ENCODE data around the gene HECTD2. TPM values are rescaled to one million over a fixed set of nuclear protein-coding genes. Genes with fewer than 3 reads are reported as not detected.
"Not testable (repeated sequence)": the region's sequence is repeated elsewhere in the genome, so short reads cannot be mapped to it uniquely, and the experiment has no call there.

HECTD2 gene, protein sequence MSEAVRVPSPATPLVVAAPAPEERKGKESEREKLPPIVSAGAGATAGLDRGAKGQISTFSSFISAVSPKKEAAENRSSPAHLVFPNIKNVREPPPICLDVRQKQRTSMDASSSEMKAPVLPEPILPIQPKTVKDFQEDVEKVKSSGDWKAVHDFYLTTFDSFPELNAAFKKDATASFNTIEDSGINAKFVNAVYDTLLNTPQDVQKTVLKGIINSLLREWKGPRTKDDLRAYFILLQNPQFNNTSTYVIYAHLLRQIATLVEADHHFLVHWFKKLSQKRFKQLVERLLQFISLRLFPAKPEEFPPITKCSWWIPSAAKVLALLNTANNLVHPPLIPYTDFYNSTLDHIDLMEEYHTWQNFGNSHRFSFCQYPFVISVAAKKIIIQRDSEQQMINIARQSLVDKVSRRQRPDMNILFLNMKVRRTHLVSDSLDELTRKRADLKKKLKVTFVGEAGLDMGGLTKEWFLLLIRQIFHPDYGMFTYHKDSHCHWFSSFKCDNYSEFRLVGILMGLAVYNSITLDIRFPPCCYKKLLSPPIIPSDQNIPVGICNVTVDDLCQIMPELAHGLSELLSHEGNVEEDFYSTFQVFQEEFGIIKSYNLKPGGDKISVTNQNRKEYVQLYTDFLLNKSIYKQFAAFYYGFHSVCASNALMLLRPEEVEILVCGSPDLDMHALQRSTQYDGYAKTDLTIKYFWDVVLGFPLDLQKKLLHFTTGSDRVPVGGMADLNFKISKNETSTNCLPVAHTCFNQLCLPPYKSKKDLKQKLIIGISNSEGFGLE
- total RNA-seq: 1 to 10 TPM; 4.2 to 7.1 (median 6.2) TPM

DNA sequence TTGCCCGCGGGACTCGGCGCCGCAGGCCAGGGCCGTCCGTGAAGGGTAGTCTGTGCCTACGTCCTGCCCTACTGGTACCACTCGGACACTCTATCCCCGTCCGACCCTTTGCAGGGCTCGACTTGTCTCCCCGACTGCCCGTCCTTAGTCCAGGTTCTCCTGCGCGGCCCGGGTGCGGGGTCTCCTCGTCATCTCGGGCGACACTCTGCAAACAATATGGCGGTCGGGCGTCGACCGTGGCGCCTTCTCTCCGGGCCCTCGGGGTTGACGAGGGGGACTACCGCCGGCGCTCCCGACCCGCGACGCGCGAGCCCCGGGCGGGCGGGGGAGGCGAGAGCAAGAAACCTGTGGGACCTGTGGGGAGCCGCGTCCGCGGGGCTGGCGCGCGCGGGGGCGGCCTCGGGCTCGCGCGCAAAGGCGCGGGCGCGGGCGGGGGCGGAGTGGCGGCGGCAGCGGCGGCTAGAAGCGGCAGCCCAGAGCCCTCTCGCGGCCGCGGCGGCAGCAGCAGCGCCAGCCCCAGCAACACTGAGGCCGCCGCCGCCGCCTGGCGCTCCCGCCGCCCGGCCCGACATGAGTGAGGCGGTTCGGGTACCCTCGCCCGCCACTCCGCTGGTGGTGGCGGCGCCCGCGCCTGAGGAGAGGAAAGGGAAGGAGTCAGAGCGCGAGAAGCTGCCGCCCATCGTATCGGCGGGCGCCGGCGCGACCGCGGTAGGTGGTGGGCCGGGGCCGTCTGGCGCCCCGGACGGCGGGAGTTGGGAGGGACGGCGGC lies at the start of gene HECTD2:
TSS of gene HECTD2 (plus strand) at position 476 of the 769 bp plus-strand sequence. CDS start at position 571, 95 bp downstream.
- intact Hi-C loops (cut with DNase I; ENCODE audit: low total_unique reads): no loop called here
- TF ChIP-seq POLR2A (IDR thresholded peaks at IDR 0.05): peak in 1 of 2 donors; percentile 8
- TF ChIP-seq, protein P1, sequence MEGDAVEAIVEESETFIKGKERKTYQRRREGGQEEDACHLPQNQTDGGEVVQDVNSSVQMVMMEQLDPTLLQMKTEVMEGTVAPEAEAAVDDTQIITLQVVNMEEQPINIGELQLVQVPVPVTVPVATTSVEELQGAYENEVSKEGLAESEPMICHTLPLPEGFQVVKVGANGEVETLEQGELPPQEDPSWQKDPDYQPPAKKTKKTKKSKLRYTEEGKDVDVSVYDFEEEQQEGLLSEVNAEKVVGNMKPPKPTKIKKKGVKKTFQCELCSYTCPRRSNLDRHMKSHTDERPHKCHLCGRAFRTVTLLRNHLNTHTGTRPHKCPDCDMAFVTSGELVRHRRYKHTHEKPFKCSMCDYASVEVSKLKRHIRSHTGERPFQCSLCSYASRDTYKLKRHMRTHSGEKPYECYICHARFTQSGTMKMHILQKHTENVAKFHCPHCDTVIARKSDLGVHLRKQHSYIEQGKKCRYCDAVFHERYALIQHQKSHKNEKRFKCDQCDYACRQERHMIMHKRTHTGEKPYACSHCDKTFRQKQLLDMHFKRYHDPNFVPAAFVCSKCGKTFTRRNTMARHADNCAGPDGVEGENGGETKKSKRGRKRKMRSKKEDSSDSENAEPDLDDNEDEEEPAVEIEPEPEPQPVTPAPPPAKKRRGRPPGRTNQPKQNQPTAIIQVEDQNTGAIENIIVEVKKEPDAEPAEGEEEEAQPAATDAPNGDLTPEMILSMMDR (IDR thresholded peaks at IDR 0.05): no peak

DNA sequence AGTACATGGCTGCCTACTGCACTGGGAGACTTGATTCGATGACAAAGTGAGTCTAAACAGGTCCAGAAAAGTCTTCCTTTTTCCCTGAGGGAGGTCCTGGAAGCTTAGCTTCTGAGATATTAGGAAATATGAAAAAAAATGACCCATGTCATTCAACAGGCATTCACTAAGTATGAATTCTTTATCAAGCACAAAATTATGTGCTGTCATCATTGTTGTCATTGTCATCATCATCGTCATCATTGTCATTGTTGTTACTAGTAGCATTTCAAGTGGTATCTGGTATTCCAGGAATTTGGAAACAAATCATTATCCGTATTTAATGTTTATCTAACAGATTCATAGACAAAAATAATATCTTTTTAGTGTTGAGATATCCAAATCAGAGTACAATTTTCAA lies 49.7 kb upstream of the HECTD2 start:
- intact Hi-C loops (cut with DNase I; ENCODE audit: low total_unique reads): no loop called here
- no peak for DNase-seq (ENCODE audit: low spot score in 2 of 2)
- WGBS, 2 donors: 76 to 82% methylated on average over 3 of the region's 3 CpGs
- TF ChIP-seq POLR2A (IDR thresholded peaks at IDR 0.05): no peak
- TF ChIP-seq, protein P1 (IDR thresholded peaks at IDR 0.05): no peak
- no peak overlapping the region for H3K4me3 ChIP-seq (ENCODE audit: low read depth, poor library complexity, severe bottlenecking)

More for the DNA sequence above, at the start of gene HECTD2:
- 0 to 1% methylated on average over 56 to 65 of the region's 111 CpGs for whole genome bisulfite sequencing, 2 donors
- DNase-seq (ENCODE audit: low spot score in 2 of 2): peak; percentile 49 to 94
- peak within 1 kb of the TSS; percentile 86 for H3K4me3 ChIP-seq (ENCODE audit: low read depth, poor library complexity, severe bottlenecking)

DNA sequence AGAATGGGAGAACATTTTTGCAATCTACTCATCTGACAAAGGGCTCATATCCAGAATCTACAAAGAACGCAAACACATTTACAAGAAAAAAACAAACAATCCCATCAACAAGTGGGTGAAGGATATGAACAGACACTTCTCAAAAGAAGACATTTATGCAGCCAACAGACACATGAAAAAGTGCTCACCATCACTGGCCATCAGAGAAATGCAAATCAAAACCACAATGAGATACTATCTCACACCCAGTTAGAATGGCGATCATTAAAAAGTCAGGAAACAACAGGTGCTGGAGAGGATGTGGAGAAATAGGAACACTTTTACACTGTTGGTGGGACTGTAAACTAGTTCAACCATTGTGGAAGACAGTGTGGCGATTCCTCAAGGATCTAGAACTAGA lies 44.6 kb upstream of the HECTD2 start:
- DNase-seq (ENCODE audit: low spot score in 2 of 2); intact Hi-C loops (cut with DNase I; ENCODE audit: low total_unique reads); H3K4me3 ChIP-seq (ENCODE audit: low read depth, poor library complexity, severe bottlenecking): not testable (repeated sequence)
- 92 to 95% methylated on average over 3 of the region's 3 CpGs for WGBS, 2 donors

DNA sequence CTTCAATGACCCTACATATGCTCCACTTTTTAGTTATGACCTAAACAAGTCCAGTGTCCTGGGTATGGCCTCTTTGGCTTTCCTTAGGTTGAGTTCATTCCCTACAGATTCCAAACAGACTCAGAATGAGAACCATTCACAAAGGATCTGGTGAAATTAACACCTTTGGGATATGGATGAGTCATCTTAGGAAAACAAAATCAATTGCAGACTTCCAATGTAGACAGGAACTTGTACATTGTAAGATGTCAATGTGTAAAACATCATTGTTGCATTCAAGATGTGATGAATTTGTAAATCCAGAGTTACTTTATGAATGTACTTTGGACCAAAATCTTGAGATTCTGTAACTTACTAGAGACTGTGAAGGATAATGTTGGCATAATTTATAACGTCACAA lies 43.4 kb upstream of the HECTD2 start:
- no peak for TF ChIP-seq POLR2A (IDR thresholded peaks at IDR 0.05)
- TF ChIP-seq, protein P1 (IDR thresholded peaks at IDR 0.05): no peak
- H3K4me3 ChIP-seq (ENCODE audit: low read depth, poor library complexity, severe bottlenecking): no peak overlapping the region
- no peak for DNase-seq (ENCODE audit: low spot score in 2 of 2)
- 63 to 69% methylated on average over 1 of the region's 1 CpG for WGBS, 2 donors
- intact Hi-C loops (cut with DNase I; ENCODE audit: low total_unique reads): no loop called here

DNA sequence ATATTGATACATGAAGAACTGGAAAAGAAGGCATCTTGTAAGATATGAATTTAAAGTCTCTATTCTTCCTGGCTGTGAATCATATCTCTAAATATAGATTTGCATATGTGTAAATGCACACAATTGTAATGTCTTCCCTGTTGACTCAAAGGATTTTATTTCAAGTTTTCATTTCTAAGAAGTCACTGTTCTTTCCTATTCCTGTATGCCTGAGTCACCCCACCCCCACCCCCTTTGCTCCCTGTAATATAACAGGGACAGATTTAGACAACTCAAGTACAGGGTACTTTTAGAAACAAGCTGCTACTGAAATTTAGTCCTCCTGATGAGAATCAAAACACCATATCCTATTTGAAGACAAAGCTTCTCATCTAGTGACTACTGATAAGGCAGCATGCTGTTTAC lies 43.0 kb upstream of the HECTD2 start:
- TF ChIP-seq POLR2A (IDR thresholded peaks at IDR 0.05): no peak
- TF ChIP-seq, protein P1 (IDR thresholded peaks at IDR 0.05): no peak
- H3K4me3 ChIP-seq (ENCODE audit: low read depth, poor library complexity, severe bottlenecking): no peak overlapping the region
- DNase-seq (ENCODE audit: low spot score in 2 of 2): no peak
- intact Hi-C loops (cut with DNase I; ENCODE audit: low total_unique reads): no loop called here

Measured in lower leg skin (tissue), 4 donors.